ENCODE measurements around the gene TNS3.

The TNS3 gene

GRCh38 chr7:47378728-47379395 lies 203.0 kb downstream of the TNS3 start:
- DNase-seq: no peak

DNA sequence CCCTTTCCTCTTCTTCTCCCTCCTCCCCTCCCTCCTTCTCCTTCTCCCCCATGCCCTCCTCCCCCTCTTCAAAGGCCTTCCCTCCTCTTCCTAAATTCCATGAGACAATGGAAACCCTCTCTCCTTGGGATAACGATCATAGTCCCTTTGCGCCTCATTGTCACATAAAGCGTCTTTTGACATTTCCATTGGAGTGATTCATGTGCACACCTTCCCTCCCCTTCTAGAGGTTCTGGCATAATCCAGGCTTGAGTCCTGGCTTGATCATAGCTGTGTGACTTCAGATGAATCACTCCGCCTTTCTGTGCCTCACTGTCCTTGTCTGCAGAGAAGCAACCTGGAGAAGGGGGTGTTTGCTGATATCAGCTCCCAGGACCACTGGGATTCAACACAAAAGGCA lies 204.2 kb downstream of the TNS3 start:
- no peak for DNase-seq

GRCh38 chr7:47376991-47377616 lies 204.8 kb downstream of the TNS3 start:
- DNase-seq: no peak

DNA sequence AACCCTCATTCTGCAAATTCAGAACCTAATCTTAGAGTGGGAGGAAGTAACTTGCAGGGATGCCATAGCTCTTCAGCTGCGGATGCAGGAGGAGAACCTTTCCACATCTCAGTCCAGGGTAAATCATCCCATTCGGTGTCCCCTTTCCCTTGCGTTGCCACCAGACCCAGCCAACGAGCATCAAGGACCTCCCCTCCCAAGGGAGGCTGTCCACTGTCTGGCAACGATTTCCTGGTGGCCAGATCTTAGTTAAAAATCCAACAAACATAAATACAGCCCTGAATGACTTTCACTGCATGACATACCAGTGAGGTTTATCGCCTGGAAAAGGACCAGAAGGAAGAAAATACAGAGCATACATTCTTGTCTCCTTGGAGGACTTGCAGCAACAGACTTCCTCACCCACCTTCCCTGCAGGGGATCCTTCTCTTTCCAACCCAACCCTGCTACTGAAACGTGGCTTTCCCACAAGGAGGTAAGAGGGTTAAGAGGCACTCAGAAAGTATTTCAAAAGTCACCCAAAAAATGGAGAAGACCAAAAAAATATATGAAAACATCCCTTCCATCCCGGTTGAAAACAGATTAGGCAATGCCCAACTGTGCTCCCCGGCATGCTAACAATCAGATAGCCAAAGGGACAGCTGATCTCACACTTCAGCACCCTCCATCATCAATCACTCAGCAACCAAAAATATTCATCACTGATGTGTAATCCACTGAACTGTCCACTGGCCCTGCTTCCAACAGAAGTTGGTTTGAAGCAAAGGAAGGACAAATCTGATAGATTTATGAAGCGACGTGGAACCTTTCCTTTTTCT lies 206.6 kb downstream of the TNS3 start:
- DNase-seq: no peak

DNA sequence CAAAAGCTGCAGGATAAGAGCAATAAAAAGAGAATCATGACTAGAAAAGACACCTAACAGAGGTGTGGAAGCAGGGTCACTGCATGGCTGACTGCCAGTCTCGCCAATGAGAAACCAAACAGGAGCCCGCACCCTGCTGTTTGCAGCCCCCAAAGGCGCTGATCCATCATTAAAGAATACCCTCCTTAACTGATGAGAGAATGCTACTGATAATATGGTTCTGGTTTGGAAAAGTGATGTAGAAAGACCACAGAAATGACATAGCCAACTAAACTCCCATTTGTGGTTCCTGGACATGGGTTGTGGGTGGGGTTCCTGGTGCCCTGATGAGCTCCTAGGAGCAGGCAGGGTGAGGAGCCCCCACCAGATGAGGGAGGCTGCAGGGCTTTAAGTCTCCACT lies 207.4 kb downstream of the TNS3 start:
- no peak for DNase-seq

- DNase-seq: no peak
Observed at GRCh38 chr7:47373871-47374451, 207.9 kb downstream of the TNS3 start.

- DNase-seq: no peak
Observed at GRCh38 chr7:47371733-47372368, 210.1 kb downstream of the TNS3 start.

GRCh38 chr7:47371317-47371716 lies 210.6 kb downstream of the TNS3 start:
- no peak for DNase-seq

DNA sequence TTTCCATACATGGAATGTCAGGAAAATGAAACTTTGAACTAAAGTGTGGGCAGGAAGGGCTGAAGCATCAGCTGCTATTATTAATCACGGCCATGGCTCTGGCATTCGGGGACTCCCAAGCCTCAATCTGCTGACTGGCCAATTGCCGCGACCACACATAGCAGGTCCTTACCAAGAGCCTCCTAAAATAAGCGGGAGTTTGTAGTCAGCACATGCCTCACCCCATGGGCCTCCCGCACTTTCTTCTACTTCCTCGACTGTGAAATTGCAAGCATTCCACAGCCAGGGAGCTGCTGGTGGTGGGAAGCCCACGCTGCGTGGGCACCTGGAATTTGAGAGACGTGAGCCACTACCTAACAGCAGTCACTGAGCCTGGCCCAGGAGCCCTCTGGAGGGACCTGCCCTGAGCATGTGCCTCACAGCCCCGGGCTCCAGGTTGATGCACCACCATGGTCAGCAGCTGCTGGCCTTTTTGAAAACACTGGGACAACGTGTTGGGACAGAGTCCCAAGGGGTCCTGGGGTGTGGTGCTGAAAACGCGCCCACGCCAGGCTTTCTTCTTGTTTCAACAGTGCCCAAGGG lies 211.4 kb downstream of the TNS3 start:
- DNase-seq: no peak

DNA sequence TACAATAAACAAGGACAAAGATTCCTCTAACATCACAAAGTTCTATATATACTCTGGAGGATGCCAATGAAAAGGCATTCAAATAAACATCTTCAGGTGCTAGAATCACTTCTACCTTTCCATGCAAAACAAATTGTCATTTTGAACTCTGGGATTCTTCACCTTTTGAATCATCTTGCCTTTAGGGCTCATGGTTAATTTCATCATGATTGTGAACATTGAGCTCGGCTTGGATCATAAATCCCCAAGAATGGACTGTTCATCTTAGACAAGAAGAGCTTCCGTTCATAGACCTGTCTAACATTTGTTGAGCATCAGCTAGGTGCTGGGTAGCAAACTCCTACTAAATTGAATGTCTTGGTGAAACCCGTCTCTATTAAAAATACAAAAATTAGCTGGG lies 212.2 kb downstream of the TNS3 start:
- no peak for DNase-seq

DNA sequence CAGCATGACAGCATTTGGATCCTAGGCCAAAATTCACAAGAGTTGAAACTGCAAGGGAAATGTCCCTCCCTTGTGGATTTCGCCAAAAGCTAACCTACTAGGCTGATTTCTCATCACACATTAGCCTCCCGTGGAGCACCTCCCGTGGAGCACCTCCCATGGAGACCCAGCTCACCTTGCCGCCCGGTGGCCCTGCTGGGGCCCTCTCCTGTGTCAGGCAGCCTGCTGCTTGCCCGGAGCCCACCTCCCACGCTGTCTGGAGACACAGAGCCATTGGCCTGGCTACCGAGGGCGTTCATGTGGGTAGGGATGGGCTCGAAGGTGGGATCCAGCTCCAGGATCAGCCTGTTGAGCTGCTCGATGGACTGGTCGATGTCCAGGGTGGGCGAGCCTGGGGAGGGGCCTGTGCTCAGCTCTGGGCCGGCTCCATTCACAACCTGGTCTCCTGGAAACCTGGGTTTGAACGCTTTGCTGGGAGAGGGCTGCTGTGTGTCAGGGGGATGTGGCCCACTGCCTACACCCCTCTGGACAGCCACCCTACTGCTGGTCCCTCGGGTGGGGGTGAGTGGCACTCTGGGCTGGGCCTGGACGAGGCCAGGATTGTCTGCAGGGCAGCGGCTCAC lies 213.6 kb downstream of the TNS3 start:
- DNase-seq: no peak

- DNase-seq: no peak
Observed at GRCh38 chr7:47367369-47367768, 214.5 kb downstream of the TNS3 start.

- DNase-seq: no peak
Observed at GRCh38 chr7:47366960-47367359, 215.0 kb downstream of the TNS3 start.

DNA sequence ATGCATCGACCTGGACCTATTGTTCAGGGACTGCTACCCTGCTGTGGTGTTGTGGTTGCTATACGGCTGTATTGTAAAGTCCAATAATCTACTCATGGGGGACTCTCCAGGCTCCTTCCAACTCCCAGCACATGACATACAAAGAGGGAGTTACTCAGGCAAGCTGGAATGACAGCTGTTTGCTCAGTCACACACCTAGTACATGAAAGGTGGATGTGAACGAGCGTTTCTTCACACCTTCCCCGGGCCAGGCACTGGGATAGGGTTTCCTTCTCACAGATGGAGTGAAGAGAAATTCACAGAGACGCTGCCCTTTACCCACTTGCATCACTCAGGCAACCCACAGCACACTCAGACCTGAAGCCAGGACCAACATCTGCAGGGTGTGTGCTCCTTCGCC lies 215.7 kb downstream of the TNS3 start:
- DNase-seq: no peak

DNA sequence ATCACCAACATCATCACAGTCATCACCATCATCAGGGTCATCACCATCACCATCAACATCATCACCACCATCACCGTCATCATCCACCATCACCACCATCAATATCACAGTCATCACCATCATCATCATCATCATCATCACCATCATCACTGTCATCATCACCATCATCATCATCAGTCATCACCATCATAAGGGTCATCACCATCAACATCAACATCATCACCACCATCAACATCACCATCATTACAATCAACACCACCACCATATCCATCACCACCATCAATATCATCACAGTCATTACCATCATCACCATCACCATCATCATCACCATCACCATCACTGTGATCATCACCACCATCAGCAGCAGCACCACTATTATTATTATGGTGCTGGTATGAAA lies 218.9 kb downstream of the TNS3 start:
- DNase-seq: no peak

DNA sequence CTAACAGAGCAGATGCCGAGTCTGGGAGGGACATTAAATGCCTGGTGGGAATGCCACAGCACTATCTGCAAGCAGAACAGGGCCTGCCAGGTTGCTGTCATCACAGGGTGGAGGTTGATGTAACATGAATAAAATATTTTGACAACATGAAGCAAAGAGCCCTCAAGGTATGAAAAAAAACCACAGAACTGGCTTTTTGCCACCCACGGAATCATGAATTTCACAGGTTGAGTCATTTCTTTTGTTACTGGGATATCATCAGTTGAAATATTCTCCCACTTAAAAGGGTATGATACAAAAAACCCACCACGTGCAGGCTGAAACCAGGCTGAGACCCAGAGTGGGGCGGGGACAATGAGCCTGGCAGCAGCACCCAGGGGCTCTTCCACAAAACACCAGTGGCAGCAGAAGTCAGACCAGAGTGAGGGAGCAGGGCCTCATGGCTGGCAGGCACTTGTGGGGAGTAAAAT lies 220.1 kb downstream of the TNS3 start:
- DNase-seq: no peak

- no peak for DNase-seq
Observed at GRCh38 chr7:47361236-47361635, 220.7 kb downstream of the TNS3 start.

DNA sequence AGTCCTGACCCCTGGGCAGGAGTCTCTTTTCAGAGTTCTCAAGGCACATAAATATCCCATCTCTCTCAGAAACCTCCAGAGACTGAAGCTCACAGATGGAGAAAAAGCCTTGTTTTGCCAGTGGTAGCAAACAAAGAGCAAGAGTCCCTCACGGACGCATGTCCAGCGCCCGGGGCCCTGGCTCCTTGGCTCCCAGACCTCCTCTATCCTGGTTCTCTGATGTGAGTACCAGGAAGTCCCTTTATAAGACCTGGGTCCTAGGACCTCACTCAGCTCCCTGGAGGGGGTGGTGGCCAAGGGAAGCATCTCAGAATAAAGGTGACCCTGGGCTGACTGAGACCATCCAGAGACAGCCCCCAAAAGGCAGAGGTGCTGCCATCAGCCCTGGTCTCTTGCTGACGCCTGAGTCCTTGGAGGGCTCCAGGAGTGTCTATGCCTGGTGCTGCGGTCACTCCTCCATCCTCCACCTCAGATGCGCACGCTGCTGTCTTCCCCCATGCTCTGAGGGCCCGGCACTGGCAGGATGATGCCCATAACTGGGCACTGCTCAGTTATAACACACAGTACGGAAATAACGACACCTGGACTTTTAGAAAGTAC lies 221.5 kb downstream of the TNS3 start:
- no peak for DNase-seq

GRCh38 chr7:47358944-47359588 lies 222.8 kb downstream of the TNS3 start:
- DNase-seq: no peak

DNA sequence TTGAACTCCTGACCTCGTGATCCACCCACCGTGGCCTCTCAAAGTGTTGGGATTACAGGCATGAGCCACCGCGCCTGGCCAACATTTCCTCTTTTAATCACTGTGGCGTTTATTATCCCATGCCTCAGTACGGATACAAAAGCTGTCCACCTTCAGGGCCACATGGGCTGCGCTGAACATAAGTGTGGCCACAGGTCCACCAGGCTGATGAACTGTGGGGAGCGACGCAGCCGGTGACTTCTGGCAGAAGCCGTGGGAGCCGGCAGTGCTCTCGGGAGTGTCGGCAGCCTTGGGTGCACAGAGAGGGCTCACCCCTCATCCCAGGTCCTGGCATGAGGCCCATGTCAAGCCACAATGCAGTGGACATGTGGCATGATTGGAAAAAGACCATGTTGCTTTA lies 223.6 kb downstream of the TNS3 start:
- DNase-seq: no peak

DNA sequence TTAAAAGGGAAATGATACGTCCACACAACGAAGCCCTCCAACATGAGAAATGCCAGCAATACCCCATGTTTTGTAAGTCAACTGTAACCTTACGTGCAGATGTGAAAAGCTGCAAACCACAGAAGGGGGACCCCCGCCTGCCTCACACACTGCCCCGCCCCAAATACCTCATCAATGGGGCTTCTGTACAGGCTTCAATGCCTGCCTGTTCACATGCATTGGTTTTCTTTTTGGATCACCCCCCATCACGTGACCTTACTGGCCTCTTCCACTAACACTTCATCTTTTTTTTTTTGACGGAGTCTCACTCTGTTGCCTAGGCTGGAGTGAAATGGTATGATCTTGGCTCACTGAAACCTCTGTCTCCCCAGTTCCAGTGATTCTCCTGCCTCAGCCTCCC lies 224.0 kb downstream of the TNS3 start:
- no peak for DNase-seq

All from activated CD4-positive, alpha-beta T cell treated with anti-CD3 and anti-CD28 coated beads for 1 hour (primary cell).